Mucosa of descending colon (tissue), 3 donors: Measurements from ENCODE around the gene BAIAP2. TPM values are rescaled to one million over a fixed set of nuclear protein-coding genes. Genes with fewer than 3 reads are reported as not detected.
A peak's percentile ranks its signal among the peaks of the same experiment; 100 is the strongest.

Experiments used
- ATAC-seq: fragments of 200-7000 bp; cut with Tn5 transposase; one replicate; pipeline ENCODE4 v1.9.1; 2020; ENCODE audit warnings: mild to moderate bottlenecking, moderate library complexity
- DNase-seq, 3 donors: peaks; one replicate each; pipeline ENCODE4 v3.0.0-alpha.2; 2020
- H3K36me3 ChIP-seq: fragments of 200-600 bp; one replicate; pipeline ENCODE4 v1.8.0; 2021; ENCODE audit warnings: low read depth, mild to moderate bottlenecking
- H3K4me1 ChIP-seq: fragments of 200-600 bp; one replicate; pipeline ENCODE4 v1.8.0; 2021; ENCODE audit warnings: low read depth, mild to moderate bottlenecking
- H3K4me3 ChIP-seq: fragments of 200-600 bp; one replicate; pipeline ENCODE4 v1.8.0; 2021; ENCODE audit warnings: mild to moderate bottlenecking
- H3K9me3 ChIP-seq: fragments of 200-600 bp; one replicate; pipeline ENCODE4 v1.8.0; 2021; ENCODE audit warnings: mild to moderate bottlenecking
- CTCF ChIP-seq: fragments of 200-600 bp; IDR thresholded peaks from one replicate; pipeline ENCODE4 v1.8.0; 2022; ENCODE audit warnings: antibody characterized with exemption, mild to moderate bottlenecking
- intact Hi-C, 2 donors: fragments of 100-400 bp; cut with DNase I in 1 of 2; cut with micrococcal nuclease in 1 of 2; formaldehyde crosslinking; loops; one replicate each; pipeline versions ENCODE4 v1.11.0 to v1.11.1; 2022; cut with DNase I, micrococcal nuclease
- total RNA-seq, 3 donors: library from RNA; stranded (reverse); fragmentation: NEBNext Ultra II Directional in 2 of 3; extraction: Animal tissue kit (Norgen Biotek cat#: 25700) in 2 of 3; gene quantifications; one replicate each; pipeline versions ENCODE4 v1.2.1 to v1.2.4, GENCODE V29; 2021 to 2023
- donor health status: DM: no; HTN: no; CAD: no; lungs with moderate emphysema.
- donor health status: DM: no; HTN: no; CAD: no.
- donor health status: DM: no; HTN: yes; CAD: no.

BAIAP2 gene
- total RNA-seq, 3 donors from 2014 or later: 11.6 to 76.7 (median 19.4) TPM

GRCh38 chr17:81130385-81131361 lies 95.7 kb downstream of the BAIAP2 start:
- ATAC-seq: peak; percentile 54
- H3K9me3 ChIP-seq: no peaks in the 10 kb centered on the region
- peak in 1 of 3 donors; percentile 29 for DNase-seq
- H3K36me3 ChIP-seq: no peaks in the 10 kb centered on the region
- no peak overlapping the region for H3K4me3 ChIP-seq
- TF ChIP-seq CTCF: no peak
- H3K4me1 ChIP-seq: peaks cover 7% of the 10 kb centered on the region
- intact Hi-C loops: no loop called here

GRCh38 chr17:81131486-81132196 lies 96.7 kb downstream of the BAIAP2 start:
- intact Hi-C loops: no loop called here
- no peak overlapping the region for H3K4me3 ChIP-seq
- no peak for TF ChIP-seq CTCF
- DNase-seq (peak; percentile 66 to 81 (median 81)), ATAC-seq (peak; percentile 84)
- peaks cover 7% of the 10 kb centered on the region for H3K4me1 ChIP-seq
- no peaks in the 10 kb centered on the region for H3K36me3 ChIP-seq
- H3K9me3 ChIP-seq: no peaks in the 10 kb centered on the region

- ATAC-seq (peak; percentile 28), DNase-seq (no peak)
- no peaks in the 10 kb centered on the region for H3K36me3 ChIP-seq
- H3K4me1 ChIP-seq: peaks cover 7% of the 10 kb centered on the region
- H3K9me3 ChIP-seq: no peaks in the 10 kb centered on the region
- TF ChIP-seq CTCF: no peak
- intact Hi-C loops: no loop called here
- H3K4me3 ChIP-seq: no peak overlapping the region
These were observed 97.2 kb downstream of the BAIAP2 start for GRCh38 chr17:81132197-81132540.

- intact Hi-C loops: no loop called here
- no peak for TF ChIP-seq CTCF
- no peaks in the 10 kb centered on the region for H3K36me3 ChIP-seq
- H3K9me3 ChIP-seq: no peaks in the 10 kb centered on the region
- H3K4me1 ChIP-seq: peaks cover 7% of the 10 kb centered on the region
- H3K4me3 ChIP-seq: no peak overlapping the region
- no peak for DNase-seq
- no peak for ATAC-seq
These were observed 98.1 kb downstream of the BAIAP2 start for GRCh38 chr17:81132770-81133723.
